Activated CD4-positive, alpha-beta T cell treated with anti-CD3 and anti-CD28 coated beads, Interleukin-2, amount 50 U/mL, for 24 hours (primary cell): ENCODE results near the gene ULK4.

ENCODE experiments used
- DNase-seq, 2 donors: peaks; one replicate each; pipeline ENCODE4 v3.0.0-alpha.2; 2020; ENCODE audit warnings: low read depth in 1 of 2, low spot score in 1 of 2

ULK4 gene

GRCh38 chr3:41365973-41366372 lies 595.9 kb downstream of the ULK4 start:
- DNase-seq: no peak

- DNase-seq: no peak
Observed at GRCh38 chr3:41364736-41365135, 597.2 kb downstream of the ULK4 start.

- DNase-seq: no peak
Observed at GRCh38 chr3:41363830-41364523, 597.9 kb downstream of the ULK4 start.

- DNase-seq: no peak
Observed at GRCh38 chr3:41362638-41363559, 599.0 kb downstream of the ULK4 start.

GRCh38 chr3:41357271-41357670 lies 604.6 kb downstream of the ULK4 start:
- DNase-seq: no peak

GRCh38 chr3:41356775-41357174 lies 605.1 kb downstream of the ULK4 start:
- no peak for DNase-seq

GRCh38 chr3:41352510-41352909 lies 609.4 kb downstream of the ULK4 start:
- DNase-seq: no peak

- DNase-seq: no peak
Observed at GRCh38 chr3:41350441-41350840, 611.5 kb downstream of the ULK4 start.

- DNase-seq: no peak
Observed at GRCh38 chr3:41348401-41348800, 613.5 kb downstream of the ULK4 start.

- DNase-seq: no peak
Observed at GRCh38 chr3:41346698-41347270, 615.1 kb downstream of the ULK4 start.

GRCh38 chr3:41345788-41346187 lies 616.1 kb downstream of the ULK4 start:
- DNase-seq: no peak

- no peak for DNase-seq
Observed at GRCh38 chr3:41339758-41340157, 622.1 kb downstream of the ULK4 start.

GRCh38 chr3:41338276-41338675 lies 623.6 kb downstream of the ULK4 start:
- DNase-seq: no peak

GRCh38 chr3:41334426-41334825 lies 627.5 kb downstream of the ULK4 start:
- no peak for DNase-seq

- DNase-seq: no peak
Observed at GRCh38 chr3:41331041-41331440, 630.9 kb downstream of the ULK4 start.

- no peak for DNase-seq
Observed at GRCh38 chr3:41330465-41330864, 631.4 kb downstream of the ULK4 start.

GRCh38 chr3:41329881-41330280 lies 632.0 kb downstream of the ULK4 start:
- DNase-seq: no peak

- DNase-seq: no peak
Observed at GRCh38 chr3:41328926-41329325, 633.0 kb downstream of the ULK4 start.

GRCh38 chr3:41327718-41328117 lies 634.2 kb downstream of the ULK4 start:
- no peak for DNase-seq

GRCh38 chr3:41324156-41324475 lies 637.8 kb downstream of the ULK4 start:
- no peak for DNase-seq

GRCh38 chr3:41323467-41324155 lies 638.3 kb downstream of the ULK4 start:
- DNase-seq: no peak

GRCh38 chr3:41321642-41321980 lies 640.3 kb downstream of the ULK4 start:
- no peak for DNase-seq
